Panc1 (cell line): Measurements from ENCODE around the gene PTH2. TPM values are rescaled to one million over a fixed set of nuclear protein-coding genes. Genes with fewer than 3 reads are reported as not detected.

Source experiments
- total RNA-seq: library from RNA; stranded (reverse); gene quantifications from one replicate; pipeline ENCODE4 v1.2.1, GENCODE V29; 2021; ENCODE audit not compliant: unreplicated experiment

The PTH2 gene
- total RNA-seq, 1 experiment from 2014 or later: not detected

Other genes starting within 250 kb of the PTH2 start
- gene SLC6A16, start 98.2 kb downstream of the PTH2 start, total RNA-seq: 1.3 TPM
- gene CD37, start 88.0 kb downstream of the PTH2 start, total RNA-seq: 0.33 TPM
- gene TEAD2, start 61.0 kb downstream of the PTH2 start, total RNA-seq: 31.9 TPM
- gene DKKL1, start 59.6 kb downstream of the PTH2 start, total RNA-seq: 0.95 TPM
- not detected for gene KASH5, start 35.2 kb downstream of the PTH2 start, total RNA-seq
- not detected for gene GFY, start 1.9 kb upstream of the PTH2 start, total RNA-seq
- gene SLC17A7, start 18.1 kb upstream of the PTH2 start, total RNA-seq: 1.2 TPM
- gene PIH1D1, start 28.4 kb upstream of the PTH2 start, total RNA-seq: 78.5 TPM
- 19.6 TPM for gene ALDH16A1, start 29.8 kb upstream of the PTH2 start, total RNA-seq
- gene FLT3LG, start 50.8 kb upstream of the PTH2 start, total RNA-seq: 1.5 TPM
- 1,196 TPM for gene RPL13A, start 64.2 kb upstream of the PTH2 start, total RNA-seq
- 956 TPM for gene RPS11, start 73.0 kb upstream of the PTH2 start, total RNA-seq
- 16.7 TPM for gene FCGRT, start 89.2 kb upstream of the PTH2 start, total RNA-seq
- 3.0 TPM for gene RCN3, start 104.6 kb upstream of the PTH2 start, total RNA-seq
- gene NOSIP, start 157.1 kb upstream of the PTH2 start, total RNA-seq: 66.1 TPM
- gene PRRG2, start 157.9 kb upstream of the PTH2 start, total RNA-seq: 0.64 TPM
- 22.9 TPM for gene PRR12, start 167.7 kb upstream of the PTH2 start, total RNA-seq
- gene RRAS, start 216.7 kb upstream of the PTH2 start, total RNA-seq: 64.4 TPM
- 77.4 TPM for gene SCAF1, start 218.8 kb upstream of the PTH2 start, total RNA-seq
- gene IRF3, start 242.4 kb upstream of the PTH2 start, total RNA-seq: 109 TPM
- gene BCL2L12, start 242.5 kb upstream of the PTH2 start, total RNA-seq: 69.6 TPM